Upper lobe of left lung (tissue), 4 donors: Measurements from ENCODE around the gene IMMP2L.

Experiments
- EP300 ChIP-seq, 4 donors: sonication (generic); formaldehyde crosslinking; IDR thresholded peaks; one replicate each; pipeline ENCODE4 v1.5.1; 2017; ENCODE audit warnings: antibody characterized with exemption in 4 of 4, control low read depth in 2 of 4
- POLR2A ChIP-seq, 4 donors: fragments of 450-650 bp; IDR thresholded peaks; one replicate each; pipeline ENCODE4 v1.5.1; 2016 to 2017; ENCODE audit warnings: antibody characterized with exemption in 4 of 4, mild to moderate bottlenecking in 2 of 4

DNA sequence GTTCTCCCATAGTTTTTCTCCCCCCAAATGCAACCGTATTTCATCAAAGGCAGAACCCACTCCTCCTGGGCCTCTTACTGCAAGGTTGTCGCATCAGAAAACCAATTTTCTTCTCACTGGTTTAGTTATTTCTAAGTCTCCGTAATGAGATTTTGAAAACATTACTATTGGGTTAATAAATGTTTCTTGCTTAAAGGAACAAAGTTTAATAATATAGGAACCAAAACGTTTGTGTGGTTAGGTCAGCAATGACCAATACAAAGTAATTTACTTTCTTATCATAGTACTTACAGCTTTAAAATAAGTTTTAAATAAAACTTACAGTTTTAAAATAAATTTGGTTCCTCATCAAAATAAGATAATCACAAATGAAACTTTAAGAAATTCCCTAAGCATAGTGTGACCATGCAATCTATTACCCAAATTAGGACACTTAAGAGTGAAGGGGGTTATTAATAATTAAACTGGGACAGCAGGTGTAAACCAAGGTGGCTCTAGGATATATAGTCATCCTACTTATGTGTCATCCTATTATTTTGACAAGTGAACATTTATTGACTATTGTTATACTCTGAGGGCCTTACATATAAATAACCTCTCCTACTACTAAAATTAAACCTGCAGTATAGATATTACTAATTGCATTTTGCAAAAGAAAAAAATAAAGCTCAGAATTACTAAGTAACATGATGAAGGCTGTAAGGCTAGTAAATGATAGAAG is 886.7 kb downstream of the IMMP2L start:
- no peak for TF ChIP-seq EP300 (IDR thresholded peaks at IDR 0.05)
- no peak for TF ChIP-seq POLR2A (IDR thresholded peaks at IDR 0.05)
